ENCODE measurements around the gene ERVK3-1.
"Not testable (repeated sequence)": the region's sequence is repeated elsewhere in the genome, so short reads cannot be mapped to it uniquely, and the experiment has no call there.

ERVK3-1 gene, protein sequence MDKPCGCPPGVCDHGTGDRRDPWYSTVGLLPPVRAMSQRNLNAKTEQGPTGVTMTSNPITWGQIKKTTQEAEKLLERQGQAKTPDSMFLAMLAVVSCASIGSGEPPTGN

DNA sequence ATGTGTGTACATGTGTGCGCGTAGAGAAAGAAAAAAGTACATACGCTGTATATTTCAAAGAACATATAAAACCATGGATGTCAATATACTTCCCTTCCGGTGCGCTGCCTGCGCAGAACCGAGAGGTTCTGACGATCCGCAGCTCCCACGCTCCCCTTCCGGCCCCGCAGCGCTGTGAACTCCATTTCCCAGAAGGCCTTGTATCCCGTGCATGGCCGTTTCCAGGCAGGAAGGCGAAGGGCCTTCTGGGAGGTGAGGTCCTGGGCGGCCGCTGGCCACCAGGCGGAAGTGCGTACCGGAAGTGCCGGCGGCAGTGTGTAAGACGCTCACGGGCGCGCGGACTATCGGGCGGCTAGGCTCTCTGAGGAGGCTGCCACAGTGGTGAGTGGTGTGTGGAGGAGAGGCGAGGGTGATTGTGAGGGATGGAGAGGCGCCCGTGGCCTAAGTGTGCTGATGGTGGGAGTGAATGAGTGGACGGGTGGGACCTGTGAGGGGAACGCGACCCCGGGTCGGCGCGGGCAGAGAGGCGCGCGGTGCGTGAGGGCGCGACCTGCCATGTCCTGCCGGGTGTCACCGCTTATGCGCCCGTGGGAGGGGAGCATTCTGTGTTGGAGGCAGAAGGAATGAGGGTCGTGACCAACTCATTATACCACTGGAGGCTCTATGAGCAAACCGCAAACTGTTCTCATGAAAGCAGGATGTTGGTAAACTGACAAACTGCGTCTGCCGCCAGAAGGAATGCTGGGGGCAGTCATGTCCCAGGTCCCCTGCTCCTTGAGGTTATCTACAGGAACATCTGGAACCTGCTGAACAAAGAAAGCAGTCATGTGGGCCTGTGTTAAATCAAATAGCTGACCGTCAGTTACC, at the start of gene ERVK3-1:
Gene ERVK3-1 (plus strand): TSS at position 313 of the 867 bp plus-strand sequence. CDS start 6,792 bp downstream, outside the sequence.
- DNase-seq: peak; percentile 97

DNA sequence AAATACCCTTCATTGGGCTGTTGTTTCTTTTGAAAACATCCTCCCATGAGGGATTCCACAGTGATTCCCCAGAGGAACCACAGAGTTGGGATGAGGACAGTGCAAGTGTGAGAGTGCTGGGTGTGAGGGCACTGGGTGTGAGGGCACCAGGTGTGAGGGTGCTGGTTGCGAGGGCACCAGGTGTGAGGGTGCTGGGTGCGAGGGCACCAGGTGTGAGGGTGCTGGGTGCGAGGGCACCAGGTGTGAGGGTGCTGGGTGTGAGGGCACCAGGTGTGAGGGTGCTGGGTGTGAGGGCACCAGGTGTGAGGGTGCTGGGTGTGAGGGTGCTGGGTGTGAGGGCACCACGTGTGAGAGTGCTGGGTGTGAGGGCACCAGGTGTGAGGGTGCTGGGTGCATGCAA, 46.9 kb upstream of the ERVK3-1 start:
- not testable (repeated sequence) for DNase-seq

DNA sequence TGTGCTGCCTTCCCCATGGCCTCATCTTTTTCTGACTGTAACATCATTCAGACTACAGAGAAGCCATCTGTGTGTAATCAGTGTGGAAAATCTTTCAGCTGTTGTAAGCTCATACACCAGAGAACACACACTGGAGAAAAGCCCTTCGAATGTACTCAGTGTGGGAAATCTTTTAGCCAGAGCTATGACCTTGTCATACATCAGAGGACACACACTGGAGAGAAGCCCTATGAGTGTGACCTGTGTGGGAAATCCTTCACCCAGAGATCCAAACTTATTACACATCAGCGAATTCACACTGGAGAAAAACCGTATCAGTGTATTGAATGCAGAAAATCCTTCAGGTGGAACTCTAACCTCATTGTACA, 43.6 kb upstream of the ERVK3-1 start:
- no peak for DNase-seq

DNA sequence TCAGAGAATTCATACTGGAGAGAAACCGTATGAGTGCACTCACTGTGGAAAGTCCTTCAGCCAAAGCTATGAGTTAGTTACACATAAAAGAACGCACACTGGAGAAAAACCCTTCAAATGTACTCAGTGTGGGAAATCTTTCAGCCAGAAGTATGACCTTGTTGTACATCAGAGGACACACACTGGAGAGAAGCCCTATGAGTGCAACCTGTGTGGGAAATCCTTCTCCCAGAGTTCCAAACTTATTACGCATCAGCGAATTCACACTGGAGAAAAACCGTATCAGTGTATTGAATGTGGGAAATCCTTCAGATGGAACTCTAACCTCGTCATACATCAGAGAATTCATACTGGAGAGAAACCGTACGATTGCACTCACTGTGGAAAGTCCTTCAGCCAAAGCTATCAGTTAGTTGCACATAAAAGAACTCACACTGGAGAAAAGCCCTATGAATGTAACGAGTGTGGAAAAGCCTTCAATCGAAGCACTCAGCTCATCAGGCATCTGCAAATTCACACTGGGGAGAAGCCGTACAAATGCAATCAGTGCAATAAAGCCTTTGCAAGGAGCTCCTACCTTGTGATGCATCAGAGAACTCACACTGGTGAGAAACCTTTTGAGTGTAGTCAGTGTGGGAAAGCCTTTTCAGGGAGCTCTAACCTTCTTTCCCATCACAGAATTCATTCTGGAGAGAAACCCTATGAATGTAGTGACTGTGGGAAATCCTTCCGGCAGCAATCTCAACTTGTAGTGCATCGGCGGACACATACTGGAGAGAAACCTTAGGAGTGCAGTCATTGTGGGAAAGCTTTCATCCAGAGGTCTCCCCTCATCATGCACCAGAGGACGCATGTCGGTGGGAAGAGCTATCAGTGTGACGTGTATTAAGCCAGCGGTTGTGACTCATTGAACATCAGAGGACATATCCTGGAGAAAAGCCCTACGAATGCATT, 42.9 kb upstream of the ERVK3-1 start:
- peak; percentile 16 for DNase-seq

DNA sequence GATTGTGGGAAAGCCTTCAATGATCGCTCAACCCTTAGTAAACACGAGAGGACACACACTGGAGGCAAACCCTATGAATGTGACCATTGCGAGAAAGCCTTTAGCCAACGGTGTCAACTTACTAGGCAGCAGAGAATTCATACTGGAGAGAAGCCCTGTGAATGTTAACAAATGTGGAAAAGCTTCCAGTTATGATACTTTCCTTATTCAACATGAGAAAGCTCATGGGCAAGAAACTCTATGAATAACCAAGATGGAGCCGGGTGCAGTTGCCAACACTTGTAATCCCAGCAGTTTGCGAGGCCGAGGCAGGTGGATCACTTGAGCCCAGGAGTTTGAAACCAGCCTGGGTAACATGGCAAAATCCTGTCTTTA, 42.3 kb upstream of the ERVK3-1 start:
- DNase-seq: no peak

DNA sequence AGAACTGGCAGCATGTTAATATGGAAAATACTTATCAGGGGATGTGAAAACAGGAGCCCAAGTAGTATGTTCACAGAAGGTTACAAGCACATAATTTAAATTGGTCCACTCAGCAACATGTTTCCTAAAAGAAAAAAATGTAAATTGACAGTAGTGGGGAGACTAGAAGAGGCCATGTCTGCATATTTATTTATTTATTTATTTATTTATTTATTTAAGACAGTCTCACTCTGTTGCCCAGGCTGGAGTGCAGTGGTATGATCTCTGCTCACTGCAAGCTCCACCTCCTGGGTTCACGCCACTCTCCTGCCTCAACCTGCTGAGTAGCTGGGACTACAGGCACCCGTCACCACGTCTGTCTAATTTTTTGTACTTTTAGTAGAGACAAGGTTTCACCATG, 40.1 kb upstream of the ERVK3-1 start:
- DNase-seq: no peak

DNA sequence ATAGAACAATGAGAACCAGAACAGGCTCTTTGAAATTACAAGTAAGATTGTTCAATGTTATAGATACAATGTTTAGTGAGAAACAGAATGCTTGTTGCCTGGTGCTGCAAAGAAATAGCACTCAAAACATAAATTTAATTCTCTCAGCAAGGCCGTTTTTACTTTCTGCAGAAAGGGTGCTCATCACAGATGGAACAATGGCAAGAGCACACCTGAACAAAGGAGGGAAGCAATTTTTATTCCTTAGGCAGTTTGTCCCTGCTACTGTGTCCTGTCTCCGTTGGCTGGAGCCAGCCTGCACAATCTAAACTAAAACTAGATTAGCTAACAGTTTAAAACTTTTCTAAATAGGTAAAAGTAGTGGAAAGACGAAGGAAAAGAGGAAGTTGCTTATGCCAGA, 36.8 kb upstream of the ERVK3-1 start:
- no peak for DNase-seq

DNA sequence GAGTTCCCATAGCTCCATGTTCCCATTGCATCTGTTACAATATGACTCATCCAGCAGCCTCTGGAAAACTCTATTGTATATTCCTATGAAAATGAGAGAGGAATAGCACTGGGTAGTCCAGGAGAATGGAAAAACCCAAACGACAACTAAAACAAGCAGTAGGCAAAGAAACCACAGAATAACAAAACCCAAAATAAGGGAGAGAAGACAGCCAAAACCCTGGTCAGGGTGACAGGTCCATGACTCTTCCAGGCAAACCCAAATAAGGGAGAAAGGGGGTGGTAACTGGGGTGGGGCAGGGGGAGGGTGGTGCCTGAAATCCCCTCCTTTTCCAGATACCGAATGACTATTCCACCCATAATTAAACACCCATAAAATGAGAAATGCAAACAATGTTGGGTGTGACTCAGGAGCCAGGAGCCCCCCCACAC, 30.4 kb upstream of the ERVK3-1 start:
- DNase-seq: no peak

DNA sequence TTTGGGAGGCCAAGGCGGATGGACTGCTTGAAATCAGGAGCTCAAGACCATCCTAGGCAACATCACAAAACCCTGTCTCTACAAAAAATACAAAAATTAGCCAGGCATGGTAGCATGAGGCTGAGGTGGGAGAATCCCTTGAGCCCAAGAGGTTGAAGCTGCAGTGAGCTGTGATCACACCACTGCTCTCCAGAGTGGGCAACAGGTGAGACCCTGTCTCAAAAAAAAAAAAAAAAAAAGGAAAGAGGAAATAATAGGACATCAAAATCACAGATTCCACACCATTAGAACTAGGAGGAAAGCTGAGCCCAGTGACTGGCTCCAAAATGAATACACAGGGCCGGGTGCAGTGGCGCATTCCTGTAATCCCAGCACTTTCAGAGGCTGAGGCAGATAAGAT, 29.6 kb upstream of the ERVK3-1 start:
- no peak for DNase-seq

DNA sequence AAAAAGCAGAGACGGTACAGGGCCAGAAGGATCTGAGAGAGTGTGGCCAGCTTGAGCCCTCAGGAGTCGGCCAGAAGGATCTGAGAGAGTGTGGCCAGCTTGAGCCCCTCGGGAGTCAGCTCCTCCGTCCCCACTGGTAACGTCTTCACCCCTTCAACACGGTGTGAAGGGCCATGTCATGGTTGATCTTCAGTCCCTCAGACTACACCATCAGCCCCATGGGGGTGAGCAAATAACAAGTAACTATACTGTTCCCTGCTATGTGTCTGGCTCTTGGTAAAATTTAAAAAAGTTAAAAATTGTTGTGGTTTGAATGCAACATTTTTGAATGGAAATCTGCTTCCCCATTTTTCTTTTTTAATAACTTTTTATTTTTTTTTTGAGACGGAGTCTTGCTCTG, 28.0 kb upstream of the ERVK3-1 start:
- no peak for DNase-seq

DNA sequence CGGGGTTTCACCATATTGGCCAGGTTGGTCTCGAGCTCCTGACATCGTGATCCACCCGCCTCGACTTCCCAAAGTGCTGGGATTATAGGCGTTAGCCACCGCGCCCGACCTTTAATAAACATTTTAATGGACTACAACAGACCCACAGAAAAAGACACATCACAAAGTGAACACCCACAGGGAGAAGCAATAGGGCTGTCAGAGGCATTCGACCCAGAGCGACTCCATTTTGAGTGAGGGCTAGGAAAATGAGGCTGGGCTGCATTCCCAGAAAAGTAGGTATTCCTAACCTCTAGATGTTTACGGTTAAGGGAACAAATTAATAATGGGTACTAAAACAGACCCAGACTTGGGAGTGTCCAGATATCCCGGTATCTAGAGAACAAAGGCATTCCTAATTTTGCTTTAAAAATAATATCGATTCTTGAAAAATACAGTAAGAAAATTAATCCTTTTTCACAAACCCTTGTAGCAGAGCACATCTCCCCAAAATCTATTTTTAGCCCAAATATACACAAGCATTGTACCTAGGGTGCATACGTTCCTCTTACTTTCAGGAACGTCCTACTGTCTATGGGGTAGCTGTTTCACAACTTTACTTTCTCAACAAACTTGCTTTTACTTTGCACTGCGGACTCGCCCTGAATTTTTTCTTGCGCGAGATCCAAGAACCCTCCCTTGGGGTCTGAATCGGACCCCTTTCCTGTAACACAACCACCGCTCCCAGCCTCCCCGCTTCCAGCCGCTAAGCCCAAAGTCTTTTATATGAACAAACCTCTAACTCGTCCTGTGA, 27.2 kb upstream of the ERVK3-1 start:
- DNase-seq: no peak

DNA sequence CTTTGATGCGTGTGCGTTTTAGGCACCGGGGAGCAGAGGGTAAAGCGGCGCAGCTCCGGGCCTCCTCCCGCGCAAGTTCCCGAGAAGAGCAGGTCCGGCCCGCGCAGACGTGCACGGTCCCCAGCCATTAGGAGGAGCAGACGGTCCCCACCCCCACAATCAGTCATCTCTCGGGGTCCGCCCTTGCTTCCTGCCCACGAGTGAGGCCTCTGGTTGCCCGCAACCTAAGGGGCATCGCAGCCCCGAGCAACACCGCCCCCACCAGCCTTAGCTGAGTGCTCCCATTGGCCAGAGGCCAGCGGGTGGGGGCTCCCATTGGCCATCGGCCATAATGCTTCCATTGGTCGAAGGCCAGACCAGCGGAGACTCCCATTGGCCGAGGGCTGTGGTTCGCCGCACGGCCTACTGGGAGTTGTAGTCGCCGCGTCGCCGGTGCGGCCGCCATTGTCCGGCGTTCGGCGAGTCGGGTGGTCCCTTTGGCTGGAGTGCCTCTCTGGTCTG, 26.6 kb upstream of the ERVK3-1 start, which contains the start of gene ZNF8:
Gene ZNF8 (plus strand): TSS at position 415 of the 501 bp plus-strand sequence. CDS start 127 bp downstream, outside the sequence.
- peak; percentile 99 for DNase-seq

DNA sequence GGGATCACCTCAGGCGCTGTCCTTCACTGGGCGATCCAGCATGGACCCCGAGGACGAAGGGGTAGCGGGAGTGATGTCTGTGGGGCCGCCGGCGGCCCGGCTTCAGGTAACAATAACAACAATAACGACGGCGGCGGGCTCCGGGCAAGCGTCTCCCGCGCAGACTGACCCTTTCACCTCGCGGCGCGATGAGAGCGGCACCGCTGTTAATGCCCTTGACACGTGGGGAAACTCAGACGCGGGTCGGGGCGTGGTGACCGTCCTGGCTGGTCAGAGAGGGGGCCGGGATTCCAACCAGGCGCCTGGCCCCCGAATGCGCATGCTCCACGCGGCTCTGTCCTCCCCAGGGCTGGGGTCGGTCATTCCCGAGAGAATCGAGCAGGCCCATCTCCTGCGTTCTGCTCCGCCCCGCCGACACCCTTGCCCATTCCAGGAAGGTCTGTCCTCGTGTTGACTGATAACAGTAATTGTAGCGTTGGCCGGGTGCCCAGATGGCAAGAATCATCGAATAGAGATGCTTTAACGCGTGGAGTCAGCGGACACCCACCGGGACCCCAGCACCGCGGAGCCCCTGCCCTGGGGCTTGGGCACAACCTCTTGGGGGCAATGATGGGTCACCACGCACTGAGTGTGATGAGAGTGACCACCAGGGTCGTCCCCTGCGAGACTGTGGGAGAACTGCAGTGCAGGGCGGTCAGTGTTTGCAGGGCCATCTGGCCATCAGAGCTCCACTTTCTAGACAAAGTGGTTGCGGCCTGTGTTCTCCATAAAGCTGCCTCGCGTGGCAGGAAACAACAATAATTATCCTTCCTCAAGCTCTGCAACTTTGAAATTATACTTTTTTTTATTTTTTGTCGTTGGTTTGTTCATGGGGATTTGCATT, 25.9 kb upstream of the ERVK3-1 start:
- peak; percentile 78 for DNase-seq

DNA sequence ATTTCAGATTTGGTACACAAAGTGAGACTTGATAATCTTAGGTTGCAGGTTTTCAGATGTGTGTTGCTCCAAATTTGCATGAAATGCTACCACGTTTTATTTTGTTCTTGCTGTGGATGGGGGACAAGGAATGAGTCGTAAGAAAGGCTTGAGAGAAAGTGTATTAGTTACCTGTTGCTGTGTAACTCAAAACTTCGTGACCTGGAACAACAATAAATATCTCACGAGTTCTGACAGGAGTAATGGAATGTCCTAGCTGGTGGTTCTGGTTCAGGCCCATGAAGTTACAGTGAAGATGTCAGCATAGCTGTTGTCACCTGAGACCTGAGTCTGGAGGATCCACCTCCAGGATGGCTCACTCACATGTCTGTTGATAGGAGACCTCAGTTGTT, 25.3 kb upstream of the ERVK3-1 start:
- no peak for DNase-seq

DNA sequence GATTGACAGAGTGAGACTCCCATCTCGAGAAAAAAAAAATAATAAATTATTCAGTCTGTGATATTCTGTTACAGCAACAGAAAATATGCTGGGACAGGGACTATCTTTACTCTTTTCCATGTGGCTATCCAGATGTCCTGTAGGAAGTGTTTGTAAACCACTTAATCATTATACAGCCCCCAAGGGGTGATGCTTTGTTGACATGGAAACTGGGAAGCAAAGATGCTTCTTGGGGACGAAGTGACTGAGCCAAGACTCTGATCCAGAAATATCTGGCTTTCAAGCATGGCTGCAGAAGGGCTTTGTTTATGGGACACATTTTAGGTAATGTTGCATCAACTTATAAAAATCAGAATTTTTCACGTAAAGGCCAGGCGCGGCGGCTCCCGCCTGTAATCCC, 21.0 kb upstream of the ERVK3-1 start:
- DNase-seq: no peak

DNA sequence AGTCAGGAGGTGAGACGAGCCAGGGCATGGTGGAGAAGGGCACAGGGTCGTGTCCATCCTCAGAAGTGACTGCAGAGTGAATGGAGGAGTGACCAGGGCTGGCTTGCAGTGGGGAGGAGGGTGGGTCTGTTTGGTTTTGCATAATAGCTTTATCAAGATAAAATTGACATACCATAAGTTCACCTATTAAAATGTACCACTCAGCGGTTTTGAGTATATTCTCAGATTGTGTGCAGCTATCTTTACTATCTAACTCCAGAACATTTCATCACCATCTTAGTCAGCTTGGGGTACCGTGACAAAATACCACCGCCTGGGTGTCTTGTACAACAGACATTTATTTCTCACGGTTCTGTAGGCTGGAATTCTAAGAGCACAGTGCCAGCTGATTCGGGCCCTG, 13.2 kb upstream of the ERVK3-1 start:
- DNase-seq: no peak

DNA sequence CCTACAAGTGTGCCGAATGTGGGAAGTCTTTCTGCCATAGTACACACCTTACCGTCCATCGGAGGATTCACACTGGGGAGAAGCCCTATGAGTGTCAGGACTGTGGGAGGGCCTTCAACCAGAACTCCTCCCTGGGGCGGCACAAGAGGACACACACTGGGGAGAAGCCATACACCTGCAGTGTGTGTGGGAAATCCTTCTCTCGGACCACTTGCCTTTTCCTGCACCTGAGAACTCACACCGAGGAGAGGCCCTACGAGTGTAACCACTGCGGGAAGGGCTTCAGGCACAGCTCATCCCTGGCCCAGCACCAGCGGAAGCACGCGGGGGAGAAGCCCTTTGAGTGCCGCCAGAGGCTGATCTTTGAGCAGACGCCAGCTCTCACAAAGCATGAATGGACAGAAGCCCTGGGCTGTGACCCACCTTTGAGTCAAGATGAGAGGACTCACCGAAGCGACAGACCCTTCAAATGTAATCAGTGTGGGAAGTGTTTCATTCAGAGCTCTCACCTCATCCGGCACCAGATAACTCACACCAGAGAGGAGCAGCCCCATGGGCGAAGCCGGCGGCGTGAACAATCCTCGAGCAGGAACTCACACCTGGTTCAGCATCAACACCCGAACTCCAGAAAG, 10.3 kb upstream of the ERVK3-1 start:
- no peak for DNase-seq

DNA sequence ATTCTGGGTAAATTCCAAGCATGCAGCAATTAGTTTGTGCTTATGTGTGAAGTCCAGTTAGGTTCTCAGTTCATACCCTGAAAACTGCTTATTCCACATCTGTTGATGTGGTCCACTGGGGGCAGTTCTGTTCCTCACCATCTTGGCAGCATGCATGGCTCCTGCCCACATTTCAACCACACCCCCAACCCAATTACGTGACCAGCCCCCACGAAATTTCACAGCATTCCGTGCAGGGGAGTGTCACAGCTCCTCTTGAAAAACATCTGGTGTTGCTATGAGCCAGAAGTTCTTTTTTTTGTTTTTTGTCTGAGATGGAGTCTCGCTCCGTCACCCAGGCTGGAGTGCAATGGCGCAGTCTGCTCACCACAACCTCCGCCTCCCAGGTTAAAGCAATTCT, 9.1 kb upstream of the ERVK3-1 start:
- no peak for DNase-seq

DNA sequence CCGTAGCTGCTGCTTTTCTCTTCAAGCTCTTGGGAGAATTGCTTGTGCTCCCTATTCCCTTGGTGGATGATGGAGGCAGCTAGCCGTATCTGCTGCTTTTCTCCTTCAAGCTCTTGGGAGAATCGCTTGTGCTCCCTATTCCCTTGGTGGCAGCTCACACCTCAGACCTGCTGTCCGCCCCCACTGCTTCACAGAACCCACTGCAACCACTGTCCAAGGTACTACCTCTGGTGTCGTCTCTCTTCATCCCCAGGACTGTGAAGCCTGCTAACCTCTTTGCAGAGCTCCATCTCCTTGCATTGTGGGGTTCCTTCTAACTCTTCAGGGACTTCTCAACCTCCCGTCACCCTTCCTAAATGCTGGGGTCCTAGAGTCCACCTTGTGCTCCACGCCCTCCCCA, 4.6 kb upstream of the ERVK3-1 start:
- DNase-seq: no peak

DNA sequence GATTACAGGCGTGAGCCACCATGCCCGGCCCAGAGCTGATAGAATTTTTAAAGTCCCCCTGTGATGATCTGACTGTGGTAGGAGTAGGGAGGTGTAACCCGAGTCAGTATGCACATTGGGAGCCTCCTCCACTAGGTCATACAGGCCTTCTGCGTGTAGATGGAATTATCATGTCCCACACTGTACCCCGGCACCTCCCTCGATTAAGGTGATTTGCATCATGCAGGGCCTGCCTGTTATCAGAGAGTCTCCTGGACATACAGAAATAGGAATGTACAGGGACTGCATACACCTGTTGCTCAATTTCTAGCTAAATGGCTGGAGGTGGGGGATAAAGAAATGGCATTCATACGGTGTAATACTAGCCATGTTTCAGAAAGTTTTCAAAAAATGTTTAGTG, 922 bp upstream of the ERVK3-1 start:
- DNase-seq: no peak

DNA sequence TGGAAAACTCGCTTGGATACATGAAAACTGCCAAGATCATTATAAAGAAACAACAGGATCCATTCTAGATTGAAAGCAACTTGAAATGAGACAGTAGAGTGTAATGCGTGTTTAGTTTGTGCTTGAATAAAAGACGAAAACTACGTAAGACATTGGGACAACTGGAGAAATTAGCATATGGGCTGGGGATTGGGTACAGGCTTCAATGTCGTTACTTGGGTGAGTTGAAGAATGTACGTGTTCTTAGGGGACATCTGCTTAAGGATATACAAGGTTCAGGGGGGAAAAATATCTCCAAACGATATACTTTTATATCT, 471 bp upstream of the ERVK3-1 start:
- no peak for DNase-seq
